Endothelial cell of umbilical vein (primary cell): ENCODE results near the gene FKBP2.

Source experiments
- CTCF ChIP-seq, 2 donors: IDR thresholded peaks; 1 replicate in 1 of 2; 2 replicates in 1 of 2; pipeline ENCODE4 v1.5.1; 2011; ENCODE audit warnings: low read length in 2 of 2, mild to moderate bottlenecking in 2 of 2, moderate library complexity in 2 of 2, control low read depth in 1 of 2, inconsistent platforms in 1 of 2, low read depth in 1 of 2; ENCODE audit not compliant: insufficient read depth in 1 of 2; ENCODE audit errors: extremely low read depth in 1 of 2
- EZH2 ChIP-seq: IDR thresholded peaks from 2 replicates; pipeline ENCODE4 v1.6.1; 2012; ENCODE audit warnings: borderline replicate concordance, low read depth, mild to moderate bottlenecking, moderate library complexity, low read length, inconsistent platforms; ENCODE audit not compliant: severe bottlenecking
- FOS ChIP-seq: IDR thresholded peaks from 2 replicates; pipeline ENCODE4 v1.6.1; 2011; ENCODE audit warnings: mild to moderate bottlenecking, low read length, moderate library complexity, borderline replicate concordance; ENCODE audit not compliant: insufficient read depth
- GATA2 ChIP-seq: IDR thresholded peaks from 2 replicates; pipeline ENCODE4 v1.7.0; 2011; ENCODE audit warnings: low read depth, mild to moderate bottlenecking, moderate library complexity, mixed read lengths, low read length; ENCODE audit not compliant: insufficient read length, insufficient read depth
- JUN ChIP-seq: IDR thresholded peaks from 2 replicates; pipeline ENCODE4 v1.6.1; 2011; ENCODE audit warnings: borderline replicate concordance, low read depth; ENCODE audit not compliant: insufficient read length, insufficient read depth
- MYC ChIP-seq: IDR thresholded peaks from one replicate; pipeline ENCODE4 v1.6.1; 2011; ENCODE audit warnings: mild to moderate bottlenecking, low read depth, low read length
- POLR2A ChIP-seq: IDR thresholded peaks from 2 replicates; pipeline ENCODE4 v1.6.1; 2012; ENCODE audit warnings: low read depth, mild to moderate bottlenecking, control low read depth, low read length
- POLR2AphosphoS5 ChIP-seq: IDR thresholded peaks from 2 replicates; pipeline ENCODE4 v1.6.1; 2012; ENCODE audit warnings: low read depth, mild to moderate bottlenecking, control low read depth, low read length, moderate library complexity; ENCODE audit not compliant: insufficient read depth
- TF ChIP-seq, protein P1 (sequence below): IDR thresholded peaks from 2 replicates; pipeline ENCODE4 v1.6.1; 2011; ENCODE audit not compliant: insufficient read depth, insufficient read length

DNA sequence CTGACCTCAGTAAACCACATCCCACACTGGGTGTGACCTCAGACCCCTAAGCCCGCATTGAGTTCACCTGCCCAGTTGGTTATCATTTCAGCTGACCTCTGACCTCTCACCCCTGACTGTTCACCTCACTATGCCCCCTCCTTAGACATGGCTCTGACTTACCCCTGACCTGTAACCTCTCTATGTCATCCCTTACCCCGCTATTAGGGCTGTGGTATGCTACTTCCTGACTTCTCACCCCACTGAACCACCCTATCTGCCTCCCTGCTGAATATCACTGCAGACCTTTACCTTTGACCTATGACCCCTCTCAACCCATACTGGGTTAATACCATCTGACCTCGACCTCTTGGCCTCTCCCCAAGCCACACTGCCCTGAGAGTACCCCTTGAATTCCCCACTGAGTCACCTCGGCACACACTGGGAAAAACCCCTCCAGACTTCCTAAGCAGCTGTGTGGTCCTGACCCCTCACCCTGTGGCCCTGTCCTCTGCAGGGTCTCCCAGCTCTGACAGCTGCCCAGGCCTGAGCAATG lies 18.7 kb downstream of the FKBP2 start:
- no peak for TF ChIP-seq CTCF (IDR thresholded peaks at IDR 0.05; ENCODE audit: extremely low read depth in 1 of 2, insufficient read depth in 1 of 2, low read depth in 1 of 2, low read length in 2 of 2)
- TF ChIP-seq GATA2, result no peak
- TF ChIP-seq POLR2A, result no peak
- TF ChIP-seq EZH2, result no peak
- TF ChIP-seq, protein P1, sequence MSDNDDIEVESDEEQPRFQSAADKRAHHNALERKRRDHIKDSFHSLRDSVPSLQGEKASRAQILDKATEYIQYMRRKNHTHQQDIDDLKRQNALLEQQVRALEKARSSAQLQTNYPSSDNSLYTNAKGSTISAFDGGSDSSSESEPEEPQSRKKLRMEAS, result no peak
- no peak for TF ChIP-seq POLR2AphosphoS5
- no peak for TF ChIP-seq FOS
- no peak for TF ChIP-seq MYC
- no peak for TF ChIP-seq JUN
